Suprapubic skin (tissue), 3 donors: ENCODE results near the gene PLCL2.

Experiments used
- CTCF ChIP-seq, 2 donors: fragments of 200-600 bp in 1 of 2; fragments of 450-650 bp in 1 of 2; sonication (generic) in 1 of 2; IDR thresholded peaks; one replicate each; pipeline ENCODE4 v1.5.1; 2016 to 2019; ENCODE audit warnings: antibody characterized with exemption in 2 of 2, mild to moderate bottlenecking in 1 of 2, moderate library complexity in 1 of 2
- EP300 ChIP-seq: sonication (generic); formaldehyde crosslinking; IDR thresholded peaks from one replicate; pipeline ENCODE4 v1.6.1; 2017; ENCODE audit warnings: antibody characterized with exemption
- POLR2A ChIP-seq, 2 donors: fragments of 450-650 bp; IDR thresholded peaks; one replicate each; pipeline ENCODE4 v1.6.1; 2017; ENCODE audit warnings: antibody characterized with exemption in 2 of 2, mild to moderate bottlenecking in 2 of 2, moderate library complexity in 2 of 2

GRCh38 chr3:17057321-17057720 lies 172.6 kb downstream of the PLCL2 start:
- TF ChIP-seq POLR2A (IDR thresholded peaks at IDR 0.05) (no peak), CTCF (IDR thresholded peaks at IDR 0.05) (no peak), EP300 (no peak)
